ENCODE results near the gene GPR132.
"Not testable (repeated sequence)": the region's sequence is repeated elsewhere in the genome, so short reads cannot be mapped to it uniquely, and the experiment has no call there.

DNA sequence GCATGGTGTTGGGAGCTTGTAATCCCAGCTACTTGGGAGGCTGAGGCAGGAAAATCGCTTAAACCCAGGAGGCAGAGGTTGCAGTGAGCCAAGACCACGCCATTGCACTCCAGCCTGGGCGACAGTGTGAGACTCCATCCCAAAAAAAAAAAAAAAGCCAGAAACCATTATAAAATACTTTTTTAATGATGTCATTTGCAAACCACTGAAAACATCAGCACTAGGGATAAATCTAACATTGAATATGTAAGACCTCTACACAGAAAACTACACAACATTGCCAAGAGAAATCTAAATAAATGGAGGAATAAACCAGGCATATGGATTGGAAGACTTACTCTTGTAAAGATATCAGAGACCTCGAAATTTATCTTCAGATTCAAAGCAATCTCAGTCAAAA is 37.5 kb downstream of the GPR132 start:
- not testable (repeated sequence) for TF ChIP-seq POLR2A (IDR thresholded peaks at IDR 0.05; ENCODE audit: low read depth, low read length); EZH2 (IDR thresholded peaks at IDR 0.05; ENCODE audit: borderline replicate concordance, low read depth, low read length, severe bottlenecking); POLR2AphosphoS5 (IDR thresholded peaks at IDR 0.05; ENCODE audit: insufficient read depth, low read depth, low read length); MAX (IDR thresholded peaks at IDR 0.05; ENCODE audit: insufficient read depth, insufficient read length); FOS (IDR thresholded peaks at IDR 0.05; ENCODE audit: borderline replicate concordance, insufficient read depth, low read length); JUN (IDR thresholded peaks at IDR 0.05; ENCODE audit: borderline replicate concordance, insufficient read depth, insufficient read length, low read depth); MYC (IDR thresholded peaks at IDR 0.05; ENCODE audit: low read depth, low read length); GATA2 (IDR thresholded peaks at IDR 0.05; ENCODE audit: insufficient read depth, insufficient read length, low read depth, low read length)
- TF ChIP-seq, protein P1, sequence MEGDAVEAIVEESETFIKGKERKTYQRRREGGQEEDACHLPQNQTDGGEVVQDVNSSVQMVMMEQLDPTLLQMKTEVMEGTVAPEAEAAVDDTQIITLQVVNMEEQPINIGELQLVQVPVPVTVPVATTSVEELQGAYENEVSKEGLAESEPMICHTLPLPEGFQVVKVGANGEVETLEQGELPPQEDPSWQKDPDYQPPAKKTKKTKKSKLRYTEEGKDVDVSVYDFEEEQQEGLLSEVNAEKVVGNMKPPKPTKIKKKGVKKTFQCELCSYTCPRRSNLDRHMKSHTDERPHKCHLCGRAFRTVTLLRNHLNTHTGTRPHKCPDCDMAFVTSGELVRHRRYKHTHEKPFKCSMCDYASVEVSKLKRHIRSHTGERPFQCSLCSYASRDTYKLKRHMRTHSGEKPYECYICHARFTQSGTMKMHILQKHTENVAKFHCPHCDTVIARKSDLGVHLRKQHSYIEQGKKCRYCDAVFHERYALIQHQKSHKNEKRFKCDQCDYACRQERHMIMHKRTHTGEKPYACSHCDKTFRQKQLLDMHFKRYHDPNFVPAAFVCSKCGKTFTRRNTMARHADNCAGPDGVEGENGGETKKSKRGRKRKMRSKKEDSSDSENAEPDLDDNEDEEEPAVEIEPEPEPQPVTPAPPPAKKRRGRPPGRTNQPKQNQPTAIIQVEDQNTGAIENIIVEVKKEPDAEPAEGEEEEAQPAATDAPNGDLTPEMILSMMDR (IDR thresholded peaks at IDR 0.05; ENCODE audit: extremely low read depth in 1 of 2, insufficient read depth in 1 of 2, low read depth in 1 of 2, low read length in 2 of 2): not testable (repeated sequence)
